Amniotic epithelial cell (primary cell): ENCODE data around the gene UBN1.
"Not testable (repeated sequence)": the region's sequence is repeated elsewhere in the genome, so short reads cannot be mapped to it uniquely, and the experiment has no call there.

Experiments
- DNase-seq: peaks from one replicate; pipeline ENCODE4 v3.0.0-alpha.2; 2010; ENCODE audit warnings: low read depth

Gene UBN1

GRCh38 chr16:4888428-4889135, 41.3 kb downstream of the UBN1 start:
- DNase-seq: peak; percentile 27

- no peak for DNase-seq
Measured at GRCh38 chr16:4890026-4890425, 42.7 kb downstream of the UBN1 start.

- no peak for DNase-seq
Measured at GRCh38 chr16:4890686-4891085, 43.4 kb downstream of the UBN1 start.

- no peak for DNase-seq
Measured at GRCh38 chr16:4891097-4891885, 44.0 kb downstream of the UBN1 start.

GRCh38 chr16:4891886-4892216, 44.6 kb downstream of the UBN1 start:
- no peak for DNase-seq

GRCh38 chr16:4892361-4893102, 45.3 kb downstream of the UBN1 start:
- DNase-seq: peak; percentile 18

GRCh38 chr16:4893103-4893862, 46.0 kb downstream of the UBN1 start:
- no peak for DNase-seq

- DNase-seq: no peak
Measured at GRCh38 chr16:4894276-4895150, 47.2 kb downstream of the UBN1 start.

- DNase-seq: no peak
Measured at GRCh38 chr16:4895366-4895765, 48.1 kb downstream of the UBN1 start.

- DNase-seq: not testable (repeated sequence)
Measured at GRCh38 chr16:4896761-4897160, 49.5 kb downstream of the UBN1 start.

- no peak for DNase-seq
Measured at GRCh38 chr16:4897328-4897727, 50.0 kb downstream of the UBN1 start.

GRCh38 chr16:4898811-4899473, 51.7 kb downstream of the UBN1 start:
- DNase-seq: no peak

GRCh38 chr16:4899474-4899846, 52.2 kb downstream of the UBN1 start:
- no peak for DNase-seq

GRCh38 chr16:4900036-4900435, 52.8 kb downstream of the UBN1 start:
- no peak for DNase-seq

- no peak for DNase-seq
Measured at GRCh38 chr16:4900750-4901149, 53.5 kb downstream of the UBN1 start.

GRCh38 chr16:4902038-4902437, 54.8 kb downstream of the UBN1 start:
- DNase-seq: no peak

GRCh38 chr16:4904108-4904941, 57.0 kb downstream of the UBN1 start:
- no peak for DNase-seq

- no peak for DNase-seq
Measured at GRCh38 chr16:4904942-4905615, 57.8 kb downstream of the UBN1 start.

GRCh38 chr16:4908854-4909401, 61.6 kb downstream of the UBN1 start:
- DNase-seq: no peak
